ENCODE measurements around the gene SBNO2.

Gene SBNO2

GRCh38 chr19:1109032-1109551 lies 65.0 kb downstream of the SBNO2 start:
- no peak overlapping the region for H3K4me3 ChIP-seq (ENCODE audit: low read depth, low read length)
- DNase-seq (ENCODE audit: low read depth), result no peak

GRCh38 chr19:1108291-1109031 lies 65.6 kb downstream of the SBNO2 start:
- no peak for DNase-seq (ENCODE audit: low read depth)
- no peak overlapping the region for H3K4me3 ChIP-seq (ENCODE audit: low read depth, low read length)
- TF ChIP-seq CTCF (conservative IDR thresholded peaks at IDR 0.05; ENCODE audit: low read depth, low read length), result no peak

More at GRCh38 chr19:1109032-1109551, 65.0 kb downstream of the SBNO2 start:
- TF ChIP-seq CTCF (conservative IDR thresholded peaks at IDR 0.05; ENCODE audit: low read depth, low read length), result no peak

GRCh38 chr19:1107661-1108261 lies 66.3 kb downstream of the SBNO2 start:
- DNase-seq (ENCODE audit: low read depth), result no peak
- no peak for TF ChIP-seq CTCF (conservative IDR thresholded peaks at IDR 0.05; ENCODE audit: low read depth, low read length)
- H3K4me3 ChIP-seq (ENCODE audit: low read depth, low read length), result no peak overlapping the region

- TF ChIP-seq CTCF (conservative IDR thresholded peaks at IDR 0.05; ENCODE audit: low read depth, low read length), result peak; percentile 37
- H3K4me3 ChIP-seq (ENCODE audit: low read depth, low read length), result no peak overlapping the region
- DNase-seq (ENCODE audit: low read depth), result peak; percentile 84
Measured at GRCh38 chr19:1106841-1107660, 67.0 kb downstream of the SBNO2 start.

- DNase-seq (ENCODE audit: low read depth), result no peak
- peak overlapping the region; percentile 80 for H3K4me3 ChIP-seq (ENCODE audit: low read depth, low read length)
- no peak for TF ChIP-seq CTCF (conservative IDR thresholded peaks at IDR 0.05; ENCODE audit: low read depth, low read length)
Measured at GRCh38 chr19:1105873-1106840, 67.9 kb downstream of the SBNO2 start.

Data from choroid plexus epithelial cell (primary cell).